SIG-M5 treated with dmso at 0.1 percent for 504 hours (cell line): ENCODE results near the gene TBC1D5.
"Not testable (repeated sequence)": the region's sequence is repeated elsewhere in the genome, so short reads cannot be mapped to it uniquely, and the experiment has no call there.

Source experiments
- DNase-seq: peaks from one replicate; lab custom pipeline; 2025; ENCODE audit not compliant: unreplicated experiment; lab: John Stamatoyannopoulos, UW

TBC1D5 gene

DNA sequence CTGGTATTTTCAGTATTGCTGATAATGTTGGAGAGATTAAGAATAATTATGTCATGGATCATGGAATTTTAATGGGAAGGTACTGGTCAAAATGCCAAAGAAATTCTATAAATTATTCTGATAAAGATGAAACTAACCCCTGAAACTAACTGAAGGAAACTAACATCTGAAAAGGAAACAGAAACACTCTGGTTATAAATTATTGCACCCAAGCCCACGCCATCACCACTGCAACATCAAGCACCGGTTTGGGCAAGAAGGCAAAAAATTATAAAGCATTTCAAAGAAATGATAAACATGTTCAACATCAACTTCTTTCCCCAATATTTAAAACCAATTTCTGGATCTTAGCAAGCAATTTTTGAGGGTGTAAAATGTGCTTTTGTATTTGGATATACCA lies 372.5 kb downstream of the TBC1D5 start:
- DNase-seq: no peak

DNA sequence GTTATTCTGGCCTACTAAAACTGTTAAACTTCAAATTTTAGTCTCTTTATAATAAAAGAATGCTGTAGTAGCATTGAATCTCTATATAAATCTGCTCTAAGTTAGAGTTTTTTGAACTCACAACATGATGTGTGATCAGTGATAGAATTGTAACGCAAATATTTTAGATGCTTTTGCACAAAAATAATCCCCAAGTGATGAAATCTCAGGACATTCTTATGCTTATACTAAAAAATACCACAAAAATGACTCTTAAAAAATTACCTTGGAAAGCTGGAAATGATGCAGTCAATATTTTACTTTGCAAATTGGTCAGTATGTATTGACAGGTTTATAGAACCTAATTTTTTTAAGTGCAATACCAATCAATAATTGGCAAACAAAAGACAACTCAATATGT lies 375.3 kb downstream of the TBC1D5 start:
- DNase-seq: no peak

- no peak for DNase-seq
Measured at GRCh38 chr3:17360991-17361390, 381.4 kb downstream of the TBC1D5 start.

DNA sequence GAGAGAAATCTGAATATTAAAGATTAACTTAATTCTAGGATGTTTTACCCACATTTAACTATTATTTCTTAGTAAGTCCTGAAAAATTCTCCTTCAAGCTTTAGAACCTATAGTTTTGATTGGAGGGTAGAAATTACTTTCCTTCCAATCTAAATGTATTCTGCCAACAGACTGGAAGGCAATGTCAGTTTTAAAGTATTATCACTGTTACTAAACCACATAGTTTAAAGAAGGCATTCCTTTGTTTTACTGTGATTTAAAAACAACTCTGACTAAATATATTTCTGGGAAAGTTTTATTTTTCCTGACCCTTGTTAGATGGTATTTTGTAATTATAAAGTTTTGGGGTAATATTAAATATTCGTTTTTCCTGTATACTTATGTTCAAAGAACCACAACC lies 382.5 kb downstream of the TBC1D5 start:
- no peak for DNase-seq

DNA sequence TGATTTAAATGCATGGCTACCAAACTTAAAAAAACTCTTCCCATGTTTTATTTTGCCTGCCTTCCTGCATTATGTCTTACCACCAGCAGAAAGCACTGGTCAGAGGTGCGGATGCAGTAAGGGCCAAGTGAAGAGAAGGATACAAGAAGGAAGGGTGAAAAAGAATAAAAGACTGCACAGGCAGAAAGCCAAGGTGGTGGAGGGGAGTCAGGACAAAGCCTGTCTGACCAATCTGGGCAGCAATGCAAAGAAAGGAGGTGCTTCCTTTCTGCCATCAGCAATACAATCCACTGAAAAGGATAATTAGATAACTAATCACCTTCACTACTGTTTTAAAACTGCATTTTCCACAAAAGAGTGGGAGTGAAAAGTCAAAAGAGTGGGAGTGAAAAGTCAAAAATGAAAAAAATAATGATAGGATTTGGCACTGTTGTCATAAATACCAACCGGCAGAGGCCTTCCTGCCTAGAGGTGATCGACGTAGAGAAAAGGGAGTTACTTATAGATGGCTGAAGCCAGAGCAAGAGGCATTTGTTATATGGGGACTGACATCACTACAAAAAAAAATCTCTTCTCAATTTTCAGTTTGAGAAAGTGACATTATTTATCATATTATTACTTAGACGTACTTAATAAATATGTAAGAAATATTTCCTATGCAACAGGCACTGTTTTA lies 385.3 kb downstream of the TBC1D5 start:
- DNase-seq: no peak

DNA sequence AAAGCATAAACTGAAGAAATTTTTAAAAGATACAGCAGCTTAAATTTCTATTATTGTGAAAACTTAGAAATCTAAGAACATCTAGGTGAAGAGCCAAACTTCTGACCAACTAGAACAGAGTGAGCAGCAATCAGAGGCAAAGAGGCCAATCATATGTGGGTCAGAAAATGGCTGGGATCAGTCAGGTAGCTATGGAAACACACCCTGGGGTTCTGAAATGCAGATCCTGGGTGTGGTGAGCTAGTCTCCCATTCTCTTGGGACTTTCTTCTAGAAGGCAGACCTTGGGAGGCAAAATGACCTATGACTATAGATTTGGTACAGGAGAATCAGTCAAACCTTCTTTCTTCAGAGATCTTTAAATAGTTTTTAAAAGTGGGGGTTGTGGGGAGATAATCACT lies 385.8 kb downstream of the TBC1D5 start:
- no peak for DNase-seq

- no peak for DNase-seq
Measured at GRCh38 chr3:17355591-17355990, 386.8 kb downstream of the TBC1D5 start.

GRCh38 chr3:17354341-17354740 lies 388.1 kb downstream of the TBC1D5 start:
- no peak for DNase-seq

- DNase-seq: no peak
Measured at GRCh38 chr3:17352620-17353019, 389.8 kb downstream of the TBC1D5 start.

DNA sequence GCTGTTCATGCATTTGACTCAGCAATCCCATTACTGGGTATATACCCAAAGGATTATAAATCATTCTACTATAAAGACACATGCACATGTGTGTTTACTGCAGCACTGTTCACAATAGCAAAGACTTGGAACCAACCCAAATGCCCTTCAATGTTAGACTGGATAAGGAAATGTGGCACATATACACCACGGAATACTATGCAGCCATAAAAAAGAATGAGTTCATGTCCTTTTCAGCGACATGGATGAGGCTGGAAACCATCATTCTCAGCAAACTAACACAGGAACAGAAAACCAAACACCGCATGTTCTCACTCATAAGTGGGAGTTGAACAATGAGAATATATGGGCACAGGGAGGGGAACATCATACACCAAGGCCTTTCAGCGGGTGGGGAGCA lies 391.2 kb downstream of the TBC1D5 start:
- DNase-seq: not testable (repeated sequence)

DNA sequence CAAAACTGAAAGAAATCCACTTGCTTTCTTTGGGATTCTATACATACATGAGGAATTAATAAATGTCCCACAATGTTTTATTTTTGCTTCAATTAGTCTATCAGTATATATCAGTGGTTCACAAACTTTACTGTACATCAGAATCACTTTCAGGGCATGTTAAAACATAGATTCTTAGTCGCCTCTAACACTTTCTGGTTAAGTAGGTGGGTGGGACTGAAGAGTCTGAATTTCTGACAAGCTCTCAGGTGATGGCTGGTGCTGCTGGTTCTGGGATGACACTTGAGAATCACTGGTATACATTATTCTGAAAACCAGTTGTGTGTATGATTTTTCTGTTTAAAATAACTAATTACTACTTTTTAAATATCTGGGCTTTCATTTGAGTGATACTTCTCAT lies 393.3 kb downstream of the TBC1D5 start:
- DNase-seq: no peak

GRCh38 chr3:17342119-17342518 lies 400.3 kb downstream of the TBC1D5 start:
- DNase-seq: peak; percentile 10

- DNase-seq: no peak
Measured at GRCh38 chr3:17340693-17341092, 401.7 kb downstream of the TBC1D5 start.

- DNase-seq: no peak
Measured at GRCh38 chr3:17340261-17340660, 402.2 kb downstream of the TBC1D5 start.

- no peak for DNase-seq
Measured at GRCh38 chr3:17339132-17339575, 403.3 kb downstream of the TBC1D5 start.

DNA sequence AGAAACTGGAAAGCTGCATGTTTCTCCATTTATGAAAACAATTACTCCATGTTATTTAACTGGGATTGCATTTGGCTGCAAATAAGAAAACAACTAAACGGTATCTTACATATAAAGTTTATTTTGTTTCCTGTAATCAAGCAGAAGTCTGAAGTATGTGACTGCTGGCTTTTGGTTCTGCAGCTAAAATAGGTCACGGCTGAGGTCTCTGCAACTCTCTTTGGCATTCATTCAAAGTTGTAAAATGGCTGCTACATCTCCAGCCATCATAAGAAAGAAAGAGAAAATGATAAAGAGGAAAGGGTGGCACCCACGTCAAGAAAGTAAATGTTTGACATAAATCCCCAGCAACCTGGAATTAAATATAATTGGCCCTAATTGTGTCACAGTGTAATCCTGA lies 406.1 kb downstream of the TBC1D5 start:
- DNase-seq: no peak

DNA sequence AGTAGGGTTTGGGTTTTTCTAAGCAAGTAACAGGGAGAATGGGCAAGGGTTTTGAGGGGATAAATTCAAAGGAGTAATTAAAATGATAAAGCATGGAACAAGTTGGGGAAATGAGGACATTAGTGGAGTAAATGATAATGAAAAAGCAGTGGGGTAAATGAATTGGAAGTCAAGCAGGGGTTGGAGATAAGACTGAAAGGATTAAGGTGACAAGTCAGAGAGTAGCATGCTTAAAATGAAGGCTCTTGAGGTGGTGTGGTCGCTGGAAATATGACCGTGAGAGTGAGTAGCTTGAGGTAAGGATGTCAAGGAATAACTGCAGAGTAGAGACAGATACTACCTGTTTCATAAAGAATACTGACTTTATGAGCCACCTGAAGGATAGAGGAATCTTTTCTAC lies 408.5 kb downstream of the TBC1D5 start:
- DNase-seq: no peak

- no peak for DNase-seq
Measured at GRCh38 chr3:17333446-17333845, 409.0 kb downstream of the TBC1D5 start.

DNA sequence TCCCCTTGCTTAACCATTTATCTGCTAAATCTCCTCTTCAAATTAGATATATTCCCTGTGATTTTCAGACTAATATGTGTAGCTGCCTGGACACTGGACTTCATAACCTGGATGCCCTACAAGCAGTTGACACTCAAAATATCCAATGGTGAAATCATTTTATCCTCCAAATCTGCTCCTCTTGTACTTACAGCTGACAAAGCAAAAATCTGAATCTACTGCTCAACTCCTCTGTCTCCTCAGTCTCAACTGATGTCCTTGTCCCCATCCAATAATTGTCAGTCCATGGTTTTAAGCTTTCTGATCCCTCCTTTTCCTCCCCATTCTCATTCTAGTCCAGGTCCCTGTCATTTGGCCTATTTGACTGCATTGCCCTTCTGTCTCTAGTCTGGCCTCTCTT lies 411.8 kb downstream of the TBC1D5 start:
- DNase-seq: no peak

- DNase-seq: peak; percentile 76
Measured at GRCh38 chr3:17329927-17330326, 412.5 kb downstream of the TBC1D5 start.

GRCh38 chr3:17322106-17322793 lies 420.2 kb downstream of the TBC1D5 start:
- no peak for DNase-seq

- no peak for DNase-seq
Measured at GRCh38 chr3:17320266-17320665, 422.2 kb downstream of the TBC1D5 start.

DNA sequence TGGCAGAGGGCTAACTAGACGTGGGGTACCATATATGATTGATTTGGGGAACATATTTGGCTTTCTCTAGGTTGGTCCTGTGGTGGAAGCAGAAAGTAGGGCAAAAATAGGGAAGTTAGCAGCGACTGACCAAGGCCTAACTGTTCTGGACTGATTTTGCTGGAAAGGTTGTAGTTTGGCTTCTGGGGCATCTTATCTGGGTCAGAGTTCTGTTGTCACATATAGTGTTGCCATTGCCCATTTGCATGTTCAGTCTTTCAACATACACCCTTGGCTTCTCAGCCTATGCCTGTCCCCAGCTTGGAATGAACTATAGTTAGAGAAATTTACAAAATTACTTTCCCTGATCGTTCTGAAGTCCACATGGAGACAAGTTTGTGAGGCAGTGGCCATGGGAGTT lies 426.5 kb downstream of the TBC1D5 start:
- DNase-seq: no peak
